Measurements from ENCODE around the gene TAF3.

TAF3 gene

GRCh38 chr10:7786430-7786829 is 31.9 kb upstream of the TAF3 start:
- no peaks in the 10 kb centered on the region for H3K9me2 ChIP-seq (replicated peaks; ENCODE audit: insufficient read depth, low read length)
- no peak for DNase-seq
- peaks cover 17% of the 10 kb centered on the region for H3K4me1 ChIP-seq (ENCODE audit: low read length)
- H3K4me2 ChIP-seq (ENCODE audit: low read depth, low read length), result peak overlapping the region; percentile 84
- H3K4me3 ChIP-seq (ENCODE audit: low read length), result peak overlapping the region; percentile 90; the same call in 1 of the 2 replicates
- H2AFZ ChIP-seq (ENCODE audit: low read length), result no peak overlapping the region
- no peaks in the 10 kb centered on the region; the same call in 1 of the 2 replicates for H3K36me3 ChIP-seq (replicated peaks; ENCODE audit: insufficient read depth, low read length)
- no peak for TF ChIP-seq EZH2phosphoT487 (IDR thresholded peaks at IDR 0.05; ENCODE audit: low read length)
- no peak for TF ChIP-seq EZH2 (optimal IDR thresholded peaks at IDR 0.05; ENCODE audit: low read depth, low read length)
- no peak for TF ChIP-seq CTCF (IDR thresholded peaks at IDR 0.05; ENCODE audit: low read length)
- H3K9ac ChIP-seq (ENCODE audit: low read length), result peak overlapping the region; percentile 82; the same call in 1 of the 2 replicates
- no peaks in the 10 kb centered on the region for H3K27me3 ChIP-seq (replicated peaks; ENCODE audit: insufficient read depth, low read length)
- H3K27ac ChIP-seq (ENCODE audit: low read length), result no peak overlapping the region
- peaks cover 16% of the 10 kb centered on the region; the same call in 1 of the 2 replicates for H4K20me1 ChIP-seq (ENCODE audit: insufficient read depth, low read length)
- peaks cover 95% of the 10 kb centered on the region for H3K79me2 ChIP-seq (ENCODE audit: low read length)
- H3F3A ChIP-seq (ENCODE audit: insufficient read depth, low read length), result no peaks in the 10 kb centered on the region
- H3K9me3 ChIP-seq (replicated peaks; ENCODE audit: insufficient read depth, low read length), result no peaks in the 10 kb centered on the region

- H3K9ac ChIP-seq (ENCODE audit: low read length), result peak overlapping the region; percentile 82
- H3K27ac ChIP-seq (ENCODE audit: low read length), result no peak overlapping the region
- no peak for DNase-seq
- H3K9me2 ChIP-seq (replicated peaks; ENCODE audit: insufficient read depth, low read length), result no peaks in the 10 kb centered on the region
- TF ChIP-seq EZH2 (optimal IDR thresholded peaks at IDR 0.05; ENCODE audit: low read depth, low read length) (no peak), CTCF (IDR thresholded peaks at IDR 0.05; ENCODE audit: low read length) (no peak), EZH2phosphoT487 (IDR thresholded peaks at IDR 0.05; ENCODE audit: low read length) (no peak)
- no peaks in the 10 kb centered on the region for H3K9me3 ChIP-seq (replicated peaks; ENCODE audit: insufficient read depth, low read length)
- H3K36me3 ChIP-seq (replicated peaks; ENCODE audit: insufficient read depth, low read length), result no peaks in the 10 kb centered on the region; the same call in 1 of the 2 replicates
- H3K27me3 ChIP-seq (replicated peaks; ENCODE audit: insufficient read depth, low read length), result no peaks in the 10 kb centered on the region
- H3F3A ChIP-seq (ENCODE audit: insufficient read depth, low read length), result no peaks in the 10 kb centered on the region
- H3K4me2 ChIP-seq (ENCODE audit: low read depth, low read length), result peak overlapping the region; percentile 84
- H3K4me1 ChIP-seq (ENCODE audit: low read length), result peaks cover 17% of the 10 kb centered on the region
- H2AFZ ChIP-seq (ENCODE audit: low read length), result peak overlapping the region; percentile 84
- H4K20me1 ChIP-seq (ENCODE audit: insufficient read depth, low read length), result peaks cover 22% of the 10 kb centered on the region
- H3K79me2 ChIP-seq (ENCODE audit: low read length), result peaks cover 99% of the 10 kb centered on the region
- peak overlapping the region; percentile 90 for H3K4me3 ChIP-seq (ENCODE audit: low read length)
These were observed 31.0 kb upstream of the TAF3 start for GRCh38 chr10:7787150-7787856.

GRCh38 chr10:7787857-7788638 is 30.3 kb upstream of the TAF3 start, which contains the start of the genes ATP5F1C and KIN:
Gene ATP5F1C, plus strand, starts transcription at chr10:7788177. Its CDS starts 31 bp downstream, at chr10:7788208.
Gene KIN, minus strand, starts transcription at chr10:7787993. Its CDS starts 60 bp downstream, at chr10:7787933.
- Histone ChIP-seq H3K9me3 (replicated peaks; ENCODE audit: insufficient read depth, low read length) (no peaks in the 10 kb centered on the region), H3K27me3 (replicated peaks; ENCODE audit: insufficient read depth, low read length) (no peaks in the 10 kb centered on the region), H2AFZ (ENCODE audit: low read length) (peak within 1 kb of the TSS; percentile 84), H4K20me1 (ENCODE audit: insufficient read depth, low read length) (peaks cover 22% of the 10 kb centered on the region), H3K27ac (ENCODE audit: low read length) (peak within 1 kb of the TSS; percentile 46; the same call in 1 of the 2 replicates), H3K4me1 (ENCODE audit: low read length) (peaks cover 17% of the 10 kb centered on the region), H3K9me2 (replicated peaks; ENCODE audit: insufficient read depth, low read length) (no peaks in the 10 kb centered on the region), H3K9ac (ENCODE audit: low read length) (peak within 1 kb of the TSS; percentile 82), H3F3A (ENCODE audit: insufficient read depth, low read length) (no peaks in the 10 kb centered on the region), H3K79me2 (ENCODE audit: low read length) (peaks cover 99% of the 10 kb centered on the region), H3K4me3 (ENCODE audit: low read length) (peak within 1 kb of the TSS; percentile 90), H3K36me3 (replicated peaks; ENCODE audit: insufficient read depth, low read length) (no peaks in the 10 kb centered on the region; the same call in 1 of the 2 replicates), H3K4me2 (ENCODE audit: low read depth, low read length) (peak within 1 kb of the TSS; percentile 94)
- peak; percentile 96 for DNase-seq
- TF ChIP-seq CTCF (IDR thresholded peaks at IDR 0.05; ENCODE audit: low read length) (no peak), EZH2phosphoT487 (IDR thresholded peaks at IDR 0.05; ENCODE audit: low read length) (no peak), EZH2 (optimal IDR thresholded peaks at IDR 0.05; ENCODE audit: low read depth, low read length) (no peak)
